Loucy (cell line): ENCODE data around the gene PPP1R12B.
"Not testable (repeated sequence)": the region's sequence is repeated elsewhere in the genome, so short reads cannot be mapped to it uniquely, and the experiment has no call there.

Experiments used
- EZH2phosphoT487 ChIP-seq: fragments of 200-600 bp; IDR thresholded peaks from 2 replicates; pipeline ENCODE4 v1.6.1; 2018; ENCODE audit warnings: antibody characterized with exemption, mild to moderate bottlenecking, moderate library complexity, borderline replicate concordance
- TF ChIP-seq, protein P1 (sequence below): fragments of 200-600 bp; sonication (generic); conservative IDR thresholded peaks from 2 replicates; pipeline ENCODE4 v1.5.1; 2014; ENCODE audit warnings: mild to moderate bottlenecking, antibody characterized with exemption, low read length

DNA sequence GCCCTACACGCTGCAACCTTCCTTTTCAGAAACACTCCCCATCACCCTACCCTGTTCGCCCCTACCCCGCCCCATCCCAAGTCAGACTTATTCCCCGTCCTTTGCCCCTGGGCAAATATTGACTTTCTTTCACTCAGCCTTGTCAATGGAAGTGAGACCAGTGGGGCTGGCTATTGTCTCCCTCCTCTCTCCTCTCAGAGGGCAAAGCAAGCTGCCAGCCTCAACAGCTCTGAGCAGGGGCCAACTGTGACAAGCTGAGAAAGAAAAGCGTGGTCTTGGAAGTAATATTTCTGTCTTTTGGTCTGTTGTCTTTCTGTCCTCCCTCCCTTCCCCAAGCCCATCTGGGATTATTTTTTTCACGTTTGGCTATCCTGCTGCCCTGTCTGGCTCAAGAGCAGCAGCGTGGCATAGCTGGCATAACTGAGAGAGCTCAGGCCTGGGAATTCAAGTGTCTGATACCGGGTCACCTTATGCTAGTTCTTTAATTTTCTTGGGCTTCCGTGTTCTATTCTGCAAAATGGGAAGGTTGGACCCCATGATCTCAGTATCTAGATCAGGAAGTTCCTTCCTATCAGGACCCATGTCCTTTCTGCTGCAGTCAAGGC, 290.3 kb downstream of the PPP1R12B start:
- TF ChIP-seq, protein P1, sequence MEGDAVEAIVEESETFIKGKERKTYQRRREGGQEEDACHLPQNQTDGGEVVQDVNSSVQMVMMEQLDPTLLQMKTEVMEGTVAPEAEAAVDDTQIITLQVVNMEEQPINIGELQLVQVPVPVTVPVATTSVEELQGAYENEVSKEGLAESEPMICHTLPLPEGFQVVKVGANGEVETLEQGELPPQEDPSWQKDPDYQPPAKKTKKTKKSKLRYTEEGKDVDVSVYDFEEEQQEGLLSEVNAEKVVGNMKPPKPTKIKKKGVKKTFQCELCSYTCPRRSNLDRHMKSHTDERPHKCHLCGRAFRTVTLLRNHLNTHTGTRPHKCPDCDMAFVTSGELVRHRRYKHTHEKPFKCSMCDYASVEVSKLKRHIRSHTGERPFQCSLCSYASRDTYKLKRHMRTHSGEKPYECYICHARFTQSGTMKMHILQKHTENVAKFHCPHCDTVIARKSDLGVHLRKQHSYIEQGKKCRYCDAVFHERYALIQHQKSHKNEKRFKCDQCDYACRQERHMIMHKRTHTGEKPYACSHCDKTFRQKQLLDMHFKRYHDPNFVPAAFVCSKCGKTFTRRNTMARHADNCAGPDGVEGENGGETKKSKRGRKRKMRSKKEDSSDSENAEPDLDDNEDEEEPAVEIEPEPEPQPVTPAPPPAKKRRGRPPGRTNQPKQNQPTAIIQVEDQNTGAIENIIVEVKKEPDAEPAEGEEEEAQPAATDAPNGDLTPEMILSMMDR = not testable (repeated sequence)
- TF ChIP-seq EZH2phosphoT487 = not testable (repeated sequence)
